Immature natural killer cell (primary cell): ENCODE data around the gene RC3H2. TPM values are rescaled to one million over a fixed set of nuclear protein-coding genes. Genes with fewer than 3 reads are reported as not detected.
"Not testable (repeated sequence)": the region's sequence is repeated elsewhere in the genome, so short reads cannot be mapped to it uniquely, and the experiment has no call there.

ENCODE experiments used
- DNase-seq, 3 donors: peaks; one replicate each; pipeline ENCODE4 v3.0.0; 2022; ENCODE audit warnings: mixed read lengths in 1 of 3
- H3K27ac Mint-ChIP-seq, 6 donors: one replicate each; pipeline ENCODE4 v1.8.0; 2020; ENCODE audit warnings: mixed read lengths in 6 of 6, mild to moderate bottlenecking in 5 of 6, inconsistent platforms in 4 of 6, moderate library complexity in 3 of 6
- H3K27me3 Mint-ChIP-seq, 3 donors: one replicate each; pipeline ENCODE4 v1.8.0; 2020 to 2021; ENCODE audit warnings: low read depth in 3 of 3, mild to moderate bottlenecking in 3 of 3, mixed read lengths in 3 of 3, moderate library complexity in 3 of 3, inconsistent platforms in 1 of 3
- H3K36me3 Mint-ChIP-seq, 3 donors: one replicate each; pipeline ENCODE4 v1.8.0; 2020; ENCODE audit warnings: mixed read lengths in 3 of 3, inconsistent platforms in 2 of 3, mild to moderate bottlenecking in 2 of 3
- H3K4me1 Mint-ChIP-seq, 2 donors: one replicate each; pipeline ENCODE4 v1.8.0; 2020; ENCODE audit warnings: inconsistent platforms in 2 of 2, mild to moderate bottlenecking in 2 of 2, mixed read lengths in 2 of 2, moderate library complexity in 1 of 2
- H3K4me3 Mint-ChIP-seq, 5 donors: one replicate each; pipeline ENCODE4 v1.8.0; 2020; ENCODE audit warnings: mild to moderate bottlenecking in 5 of 5, mixed read lengths in 5 of 5, inconsistent platforms in 3 of 5, moderate library complexity in 3 of 5
- H3K9me3 Mint-ChIP-seq, 6 donors: one replicate each; pipeline ENCODE4 v1.8.0; 2020; ENCODE audit warnings: mild to moderate bottlenecking in 6 of 6, mixed read lengths in 6 of 6, inconsistent platforms in 4 of 6, moderate library complexity in 3 of 6
- polyA plus RNA-seq, 3 donors: library from polyadenylated mRNA; unstranded; fragments of 300-500 nt; fragmentation: Illumina TruSeq; gene quantifications; one replicate each; pipeline ENCODE4 v1.2.3, GENCODE V29; 2021

RC3H2 gene
- polyA plus RNA-seq, 3 donors from 2014 or later: 18.1 to 26.8 (median 23.7) TPM

DNA sequence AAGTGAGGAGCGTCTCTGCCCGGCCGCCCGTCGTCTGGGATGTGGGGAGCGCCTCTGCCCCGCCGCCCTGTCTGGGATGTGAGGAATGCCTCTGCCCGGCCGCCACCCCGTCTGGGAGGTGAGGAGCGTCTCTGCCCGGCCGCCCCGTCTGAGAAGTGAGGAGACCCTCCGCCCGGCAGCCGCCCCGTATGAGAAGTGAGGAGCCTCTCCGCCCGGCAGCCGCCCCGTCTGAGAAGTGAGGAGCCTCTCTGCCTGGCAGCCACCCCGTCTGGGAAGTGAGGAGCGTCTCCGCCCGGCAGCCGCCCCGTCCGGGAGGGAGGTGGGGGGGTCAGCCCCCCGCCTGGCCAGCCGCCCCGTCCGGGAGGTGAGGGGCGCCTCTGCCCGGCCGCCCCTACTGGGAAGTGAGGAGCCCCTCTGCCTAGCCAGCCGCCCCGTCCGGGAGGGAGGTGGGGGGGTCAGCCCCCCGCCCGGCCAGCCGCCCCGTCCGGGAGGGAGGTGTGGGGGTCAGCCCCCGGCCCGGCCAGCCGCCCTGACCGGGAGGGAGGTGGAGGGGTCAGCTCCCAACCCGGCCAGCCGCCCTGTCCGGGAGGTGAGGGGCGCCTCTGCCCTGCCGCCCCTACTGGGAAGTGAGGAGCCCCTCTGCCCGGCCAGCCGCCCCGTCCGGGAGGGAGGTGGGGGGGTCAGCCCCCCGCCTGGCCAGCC is 52.9 kb downstream of the RC3H2 start:
- H3K9me3 Mint-ChIP-seq, H3K4me1 Mint-ChIP-seq, DNase-seq, H3K4me3 Mint-ChIP-seq, H3K27ac Mint-ChIP-seq, H3K27me3 Mint-ChIP-seq: not testable (repeated sequence)
- peaks cover 23 to 52% (median 31%) of the 10 kb centered on the region in 3 donors for H3K36me3 Mint-ChIP-seq

DNA sequence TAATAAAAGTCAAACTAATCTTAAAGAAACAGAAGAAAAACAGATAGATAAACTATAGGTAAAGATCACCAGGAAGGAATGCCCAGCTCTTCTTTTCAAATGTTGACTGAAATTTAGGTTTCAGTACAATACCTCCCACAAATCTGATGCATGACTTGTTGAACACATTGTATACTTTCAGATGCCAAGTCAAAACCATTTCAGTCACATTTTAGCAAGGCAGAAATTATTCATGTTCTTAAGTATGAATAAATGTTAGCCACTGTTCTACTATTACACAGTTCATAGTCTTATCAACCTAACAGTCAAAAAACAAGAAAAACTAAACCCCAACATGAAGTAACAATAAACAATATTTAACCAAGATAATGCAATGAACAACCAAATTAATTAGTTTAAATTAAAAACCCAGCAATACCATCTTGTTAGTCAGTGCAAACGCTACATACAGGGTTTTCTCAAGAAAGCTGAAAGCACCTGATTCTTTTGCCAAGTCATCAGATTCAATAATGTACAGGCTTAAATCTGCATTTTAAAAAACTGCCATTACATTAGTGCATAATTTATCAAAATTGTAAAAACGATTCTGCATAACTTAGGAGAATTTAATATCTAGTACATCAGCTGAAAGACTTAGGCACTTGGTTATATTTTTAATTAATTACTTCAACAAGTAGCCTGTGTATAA is 56.8 kb downstream of the RC3H2 start:
- no peak for DNase-seq
- peak overlapping the region in 1 of 6 donors; percentile 10 for H3K27ac Mint-ChIP-seq
- peaks cover 10 to 32% (median 10%) of the 10 kb centered on the region in 3 donors for H3K36me3 Mint-ChIP-seq
- no peaks in the 10 kb centered on the region for H3K4me1 Mint-ChIP-seq
- H3K4me3 Mint-ChIP-seq: no peak overlapping the region
- H3K27me3 Mint-ChIP-seq: no peaks in the 10 kb centered on the region
- H3K9me3 Mint-ChIP-seq: no peaks in the 10 kb centered on the region

DNA sequence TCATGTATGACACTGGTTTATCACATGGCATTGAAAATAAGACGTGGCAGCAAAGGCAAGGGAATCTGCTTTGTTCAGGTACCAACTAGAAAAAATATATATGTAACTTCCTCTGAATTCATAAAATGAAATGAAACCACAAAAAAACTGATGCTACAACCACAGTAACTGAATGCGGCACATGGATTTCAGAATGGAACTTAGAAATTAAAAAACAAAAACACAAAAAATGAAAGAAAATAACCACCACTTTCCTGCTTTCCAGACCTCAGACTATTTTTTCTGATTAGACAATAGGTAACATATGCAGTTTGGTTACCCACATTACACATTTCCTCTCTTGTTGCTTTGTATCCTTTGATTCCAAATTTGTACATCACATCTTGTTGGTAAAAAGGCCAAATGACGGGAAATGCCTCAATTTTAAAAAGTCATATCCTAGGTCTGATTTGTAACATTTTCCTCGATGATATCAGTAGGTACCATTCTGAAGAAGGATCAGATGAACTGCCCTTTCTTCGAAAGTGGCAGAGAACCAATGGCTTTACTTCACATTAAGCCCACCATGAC is 58.7 kb downstream of the RC3H2 start:
- no peak for DNase-seq
- Mint-ChIP-seq H3K27me3 (no peaks in the 10 kb centered on the region), H3K4me1 (peaks cover 0 to 2% of the 10 kb centered on the region in 2 donors), H3K9me3 (no peaks in the 10 kb centered on the region), H3K4me3 (no peak overlapping the region), H3K27ac (peak overlapping the region in 3 of 6 donors; percentile 21 to 59 (median 55)), H3K36me3 (peaks cover 10 to 32% (median 10%) of the 10 kb centered on the region in 3 donors)

DNA sequence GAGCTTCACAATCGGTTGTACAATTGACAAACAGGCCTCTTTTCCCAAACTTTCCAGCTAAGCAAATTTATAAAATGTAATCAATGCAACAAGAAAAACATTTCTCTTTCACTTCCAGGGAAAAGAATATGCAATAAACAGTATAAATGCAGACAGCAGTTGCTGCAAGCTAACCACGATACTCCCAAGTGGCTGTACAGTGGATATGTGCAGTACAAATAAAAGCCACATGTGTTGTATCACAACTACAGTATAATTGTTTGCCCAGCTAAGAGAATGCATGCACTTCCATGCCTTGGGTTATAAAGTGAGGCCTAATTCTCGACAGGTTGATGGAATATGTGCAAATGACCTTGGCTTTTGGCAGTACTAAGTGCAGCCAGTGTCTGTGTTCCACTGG is 60.0 kb downstream of the RC3H2 start:
- no peak overlapping the region for H3K4me3 Mint-ChIP-seq
- peaks cover 0 to 2% (median 0%) of the 10 kb centered on the region in 3 donors for H3K27me3 Mint-ChIP-seq
- H3K36me3 Mint-ChIP-seq: peaks cover 3 to 22% (median 3%) of the 10 kb centered on the region in 3 donors
- no peaks in the 10 kb centered on the region for H3K9me3 Mint-ChIP-seq
- peaks cover 0 to 2% of the 10 kb centered on the region in 2 donors for H3K4me1 Mint-ChIP-seq
- no peak for DNase-seq
- H3K27ac Mint-ChIP-seq: peak overlapping the region in 2 of 6 donors; percentile 23 to 45

DNA sequence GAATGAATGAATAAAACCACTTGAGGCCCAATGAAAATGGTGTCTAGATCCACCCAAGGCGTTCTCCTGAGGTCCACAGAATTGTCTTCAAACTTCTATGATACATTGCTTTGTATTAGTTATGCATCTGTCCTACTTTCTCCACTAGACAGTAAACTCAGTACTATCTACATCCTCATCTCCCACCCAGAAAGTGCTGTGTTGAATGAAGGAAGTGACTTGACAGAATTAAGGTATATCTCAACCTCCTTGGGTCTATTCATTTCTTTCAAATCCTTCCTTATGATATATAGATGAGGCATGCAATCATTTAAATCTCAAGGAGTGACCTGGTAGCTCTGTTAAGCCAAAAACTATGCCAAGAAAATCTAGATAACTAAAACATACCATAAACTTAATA is 61.0 kb downstream of the RC3H2 start:
- peaks cover 0 to 2% (median 0%) of the 10 kb centered on the region in 3 donors for H3K27me3 Mint-ChIP-seq
- H3K36me3 Mint-ChIP-seq: peaks cover 3 to 16% (median 3%) of the 10 kb centered on the region in 3 donors
- DNase-seq: no peak
- H3K4me3 Mint-ChIP-seq: no peak overlapping the region
- no peaks in the 10 kb centered on the region for H3K9me3 Mint-ChIP-seq
- peak overlapping the region in 2 of 6 donors; percentile 18 to 45 for H3K27ac Mint-ChIP-seq
- peaks cover 0 to 2% of the 10 kb centered on the region in 2 donors for H3K4me1 Mint-ChIP-seq

DNA sequence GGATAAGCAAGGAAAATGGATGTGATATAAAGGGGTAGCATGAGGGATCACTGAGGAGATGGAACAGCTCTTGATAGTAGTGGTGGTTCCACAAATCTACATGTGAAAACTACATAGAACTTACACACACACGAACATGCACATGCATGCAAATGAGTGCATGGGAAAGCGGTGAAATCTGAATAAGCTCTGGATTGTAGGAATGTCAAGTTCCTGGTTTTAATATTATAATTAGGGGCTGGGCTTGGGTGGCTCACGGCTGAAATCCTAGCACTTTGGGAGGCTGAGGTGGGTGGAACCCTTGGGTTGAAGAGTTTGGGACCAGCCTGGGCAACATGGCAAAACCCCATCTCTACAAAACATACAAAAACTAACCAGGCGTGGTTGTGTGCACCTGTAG is 63.7 kb downstream of the RC3H2 start:
- no peak overlapping the region for H3K4me3 Mint-ChIP-seq
- H3K9me3 Mint-ChIP-seq: no peaks in the 10 kb centered on the region
- H3K36me3 Mint-ChIP-seq: peaks cover 0 to 8% (median 3%) of the 10 kb centered on the region in 3 donors
- peaks cover 0 to 2% of the 10 kb centered on the region in 2 donors for H3K4me1 Mint-ChIP-seq
- peaks cover 0 to 2% (median 0%) of the 10 kb centered on the region in 3 donors for H3K27me3 Mint-ChIP-seq
- DNase-seq: no peak
- H3K27ac Mint-ChIP-seq: no peak overlapping the region

DNA sequence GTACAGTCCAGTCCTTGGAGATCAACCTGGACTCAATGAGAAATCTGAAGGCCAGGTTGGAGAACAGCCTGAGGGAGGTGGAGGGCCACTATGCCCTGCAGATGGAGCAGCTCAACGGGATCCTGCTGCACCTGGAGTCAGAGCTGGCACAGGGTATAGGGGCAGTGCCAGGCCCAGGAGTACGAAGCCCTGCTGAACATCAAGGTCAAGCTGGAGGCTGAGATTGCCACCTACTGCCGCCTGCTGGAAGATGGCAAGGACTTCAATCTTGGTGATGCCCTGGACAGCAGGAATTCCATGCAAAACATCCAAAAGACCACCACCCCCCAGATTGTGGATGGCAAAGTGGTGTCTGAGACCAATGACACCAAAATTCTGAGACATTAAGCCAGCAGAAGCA is 66.7 kb downstream of the RC3H2 start:
- peaks cover 9 to 13% of the 10 kb centered on the region in 2 donors for H3K4me1 Mint-ChIP-seq
- not testable (repeated sequence) for H3K36me3 Mint-ChIP-seq, H3K27ac Mint-ChIP-seq, H3K4me3 Mint-ChIP-seq, H3K9me3 Mint-ChIP-seq, DNase-seq, H3K27me3 Mint-ChIP-seq

DNA sequence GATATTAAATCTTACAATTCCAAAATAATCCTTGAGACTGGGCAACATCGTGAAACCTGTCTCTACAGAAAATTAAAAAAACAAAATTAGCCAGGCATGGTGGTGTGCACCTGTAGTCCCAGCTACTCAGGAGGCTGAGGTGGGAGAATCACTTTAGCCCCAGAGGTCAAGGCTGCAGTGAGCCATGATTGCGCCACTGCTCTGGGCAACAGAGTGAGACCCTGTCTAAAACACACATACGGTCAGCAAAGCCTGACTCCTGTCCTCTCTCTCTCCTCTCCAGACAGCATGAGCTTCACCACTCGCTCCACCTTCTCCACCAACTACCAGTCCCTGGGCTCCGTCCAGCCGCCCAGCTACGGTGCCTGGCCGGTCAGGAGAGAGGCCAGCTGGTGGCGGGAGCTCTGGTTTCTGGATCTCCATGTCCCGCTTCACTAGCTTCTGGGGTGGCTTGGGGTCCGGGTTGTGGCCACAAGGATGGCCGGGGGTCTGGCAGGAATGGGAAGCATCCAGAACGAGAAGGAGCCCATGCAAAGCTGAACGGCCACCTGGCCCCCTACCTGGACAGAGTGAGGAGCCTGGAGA is 67.8 kb downstream of the RC3H2 start:
- DNase-seq: no peak
- Mint-ChIP-seq H3K4me1 (peaks cover 11 to 20% of the 10 kb centered on the region in 2 donors), H3K36me3 (no peaks in the 10 kb centered on the region), H3K4me3 (no peak overlapping the region), H3K27me3 (peaks cover 0 to 2% (median 0%) of the 10 kb centered on the region in 3 donors), H3K27ac (no peak overlapping the region), H3K9me3 (no peaks in the 10 kb centered on the region)

DNA sequence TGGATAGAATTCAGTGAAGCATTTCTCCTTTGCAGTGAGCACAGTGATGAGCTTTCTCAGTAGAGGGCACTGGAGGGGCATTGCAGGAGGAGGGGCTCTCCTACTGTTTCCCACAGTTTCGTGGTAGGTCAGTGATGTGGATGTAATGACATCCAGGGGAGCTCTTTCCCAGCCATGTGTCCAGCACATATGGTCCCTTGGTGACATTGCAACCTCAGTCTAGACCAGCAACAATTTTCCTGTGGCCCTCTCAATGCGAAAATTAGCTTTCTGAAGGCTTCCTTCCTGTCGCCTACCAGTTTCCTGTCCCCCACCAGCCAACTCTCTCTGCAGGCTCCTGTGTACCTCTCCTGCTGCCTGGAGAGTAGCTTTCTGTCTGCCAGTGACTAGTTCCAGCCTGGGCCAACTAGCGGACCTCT is 69.8 kb downstream of the RC3H2 start:
- H3K9me3 Mint-ChIP-seq: no peaks in the 10 kb centered on the region
- no peaks in the 10 kb centered on the region for H3K36me3 Mint-ChIP-seq
- H3K27ac Mint-ChIP-seq: no peak overlapping the region
- peaks cover 0 to 1% (median 0%) of the 10 kb centered on the region in 3 donors for H3K27me3 Mint-ChIP-seq
- DNase-seq: no peak
- peaks cover 16 to 26% of the 10 kb centered on the region in 2 donors for H3K4me1 Mint-ChIP-seq
- H3K4me3 Mint-ChIP-seq: peak overlapping the region in 1 of 5 donors; percentile 19

DNA sequence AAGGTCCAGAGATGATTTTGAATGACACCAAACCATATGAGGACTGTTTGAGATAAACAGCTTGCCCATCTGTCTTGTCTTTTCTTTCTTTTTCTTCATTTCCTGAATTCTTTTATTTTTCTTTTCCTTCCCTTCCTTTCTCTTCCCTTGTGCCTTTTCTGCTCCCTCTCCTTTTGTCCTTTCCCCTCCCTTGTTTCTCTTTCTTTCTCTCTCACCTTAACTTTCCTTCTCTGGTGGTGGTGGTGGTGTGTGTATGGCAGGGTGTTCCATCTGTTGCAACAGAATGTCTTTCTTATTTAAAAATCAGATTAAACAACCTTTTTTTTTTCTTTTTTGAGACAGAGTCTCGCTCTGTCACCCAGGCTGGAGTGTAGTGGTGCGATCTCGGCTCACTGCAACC is 73.0 kb downstream of the RC3H2 start:
- H3K27ac Mint-ChIP-seq: peak overlapping the region; percentile 31 to 74 (median 70)
- H3K4me3 Mint-ChIP-seq: peak overlapping the region in 4 of 5 donors; percentile 5 to 63 (median 27)

DNA sequence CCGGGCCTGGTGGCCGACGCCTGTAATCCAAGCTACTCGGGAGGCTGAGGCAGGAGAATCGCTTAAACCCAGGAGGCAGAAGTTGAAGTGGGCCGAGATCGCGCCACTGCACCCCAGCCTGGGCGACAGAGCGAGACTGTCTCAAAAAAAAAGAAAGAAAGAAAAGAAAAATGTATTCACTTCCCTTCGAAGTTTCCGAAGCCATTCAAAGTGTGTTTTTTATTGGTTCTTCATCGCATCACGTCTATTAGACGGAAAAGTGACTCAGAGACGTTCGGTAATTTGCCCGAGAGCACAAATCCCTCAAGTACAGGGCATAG is 76.2 kb downstream of the RC3H2 start:
- not testable (repeated sequence) for H3K36me3 Mint-ChIP-seq

More for the DNA sequence above, 73.0 kb downstream of the RC3H2 start:
- no peaks in the 10 kb centered on the region for H3K9me3 Mint-ChIP-seq
- H3K4me1 Mint-ChIP-seq: peaks cover 29 to 41% of the 10 kb centered on the region in 2 donors
- H3K27me3 Mint-ChIP-seq: peaks cover 7 to 21% (median 10%) of the 10 kb centered on the region in 3 donors
- no peaks in the 10 kb centered on the region for H3K36me3 Mint-ChIP-seq
- no peak for DNase-seq

DNA sequence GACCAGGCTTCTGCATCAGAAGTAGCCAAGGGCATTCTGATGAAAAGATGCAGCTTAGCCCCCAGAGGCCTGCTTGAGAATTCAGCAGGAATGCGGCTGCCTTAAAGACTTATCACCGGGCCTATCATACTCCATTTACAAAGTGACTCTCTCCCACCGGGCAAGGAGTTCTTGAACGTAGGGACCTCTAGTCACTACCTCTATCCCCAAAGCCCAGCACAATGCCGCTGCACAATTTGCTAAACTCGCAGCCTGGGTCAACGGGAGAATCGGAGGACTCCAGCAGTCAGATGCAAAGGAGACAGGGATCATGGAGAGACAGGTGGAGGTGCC is 77.4 kb downstream of the RC3H2 start:
- H3K27me3 Mint-ChIP-seq: peaks cover 7 to 23% (median 10%) of the 10 kb centered on the region in 3 donors
- H3K4me1 Mint-ChIP-seq: peaks cover 45 to 67% of the 10 kb centered on the region in 2 donors
- peak overlapping the region; percentile 90 to 96 (median 92) for H3K27ac Mint-ChIP-seq
- H3K36me3 Mint-ChIP-seq: peaks cover 0 to 14% (median 4%) of the 10 kb centered on the region in 3 donors
- H3K4me3 Mint-ChIP-seq: peak overlapping the region; percentile 92 to 100 (median 98)
- DNase-seq: no peak
- H3K9me3 Mint-ChIP-seq: no peaks in the 10 kb centered on the region

More for the DNA sequence above, 76.2 kb downstream of the RC3H2 start:
- peaks cover 44 to 61% of the 10 kb centered on the region in 2 donors for H3K4me1 Mint-ChIP-seq
- peak overlapping the region; percentile 92 to 100 (median 98) for H3K4me3 Mint-ChIP-seq
- H3K9me3 Mint-ChIP-seq, DNase-seq: not testable (repeated sequence)
- H3K27me3 Mint-ChIP-seq: peaks cover 7 to 23% (median 10%) of the 10 kb centered on the region in 3 donors
- H3K27ac Mint-ChIP-seq: peak overlapping the region; percentile 90 to 96 (median 92)

DNA sequence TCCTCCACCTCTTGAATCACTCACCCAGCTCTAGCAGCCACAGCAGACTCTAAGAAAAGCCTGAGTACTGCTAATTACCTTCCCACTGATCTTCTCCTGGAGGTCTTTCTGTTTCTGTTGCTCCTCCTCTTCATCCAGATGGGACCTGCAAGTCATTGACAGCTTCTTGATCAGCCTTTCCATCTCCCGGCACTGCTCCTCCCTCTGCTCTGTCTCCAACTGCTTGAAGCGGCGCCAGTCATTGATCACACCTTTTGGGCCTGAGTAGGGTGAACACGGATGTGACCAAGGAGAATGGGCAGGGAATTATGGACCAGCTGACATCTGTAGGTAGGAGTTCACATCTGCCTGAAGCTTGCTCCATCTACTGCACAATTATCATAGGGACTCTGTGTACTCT is 82.2 kb downstream of the RC3H2 start:
- no peak for DNase-seq
- peaks cover 38 to 73% of the 10 kb centered on the region in 2 donors for H3K4me1 Mint-ChIP-seq
- H3K4me3 Mint-ChIP-seq: no peak overlapping the region
- peaks cover 0 to 38% (median 17%) of the 10 kb centered on the region in 3 donors for H3K36me3 Mint-ChIP-seq
- no peaks in the 10 kb centered on the region for H3K9me3 Mint-ChIP-seq
- H3K27ac Mint-ChIP-seq: peak overlapping the region in 3 of 6 donors; percentile 13 to 75 (median 46)
- H3K27me3 Mint-ChIP-seq: peaks cover 0 to 9% (median 0%) of the 10 kb centered on the region in 3 donors
